Thoracic aorta (tissue), 2 donors: Measurements from ENCODE around the gene FCRL6. TPM values are rescaled to one million over a fixed set of nuclear protein-coding genes. Genes with fewer than 3 reads are reported as not detected.

Experiments used
- ATAC-seq: fragments of 150-250 bp; one replicate; pipeline ENCODE4 v1.8.0; 2017; ENCODE audit warnings: low read depth; ENCODE audit not compliant: insufficient number of reproducible peaks, low FRiP score
- DNase-seq: peaks from one replicate; pipeline ENCODE4 v3.0.0-alpha.2; 2020; ENCODE audit warnings: low spot score
- H3K27ac ChIP-seq, 2 donors: fragments of 200-600 bp; sonication (generic); 1 replicate in 1 of 2; 2 replicates in 1 of 2; pipeline ENCODE4 v1.5.1; 2016; ENCODE audit warnings: mild to moderate bottlenecking in 2 of 2, moderate library complexity in 2 of 2
- H3K27me3 ChIP-seq: fragments of 200-600 bp; sonication (generic); replicated peaks from 2 replicates; pipeline ENCODE4 v1.6.0; 2016; ENCODE audit warnings: mild to moderate bottlenecking; ENCODE audit not compliant: insufficient read depth
- H3K36me3 ChIP-seq: fragments of 200-600 bp; sonication (generic); one replicate; pipeline ENCODE4 v1.5.1; 2016
- H3K4me1 ChIP-seq, 2 donors: fragments of 200-600 bp; sonication (generic); 1 replicate in 1 of 2; 2 replicates in 1 of 2; pipeline versions ENCODE4 v1.5.1 to v1.6.0; 2016; ENCODE audit warnings: low read depth in 2 of 2, mild to moderate bottlenecking in 1 of 2; ENCODE audit not compliant: control insufficient read depth in 1 of 2
- H3K4me3 ChIP-seq: fragments of 200-600 bp; sonication (generic); 2 replicates; pipeline ENCODE4 v1.5.1; 2016; ENCODE audit warnings: mild to moderate bottlenecking
- H3K9me3 ChIP-seq: fragments of 200-600 bp; sonication (generic); 2 replicates; pipeline ENCODE4 v1.5.1; 2016
- CTCF ChIP-seq: fragments of 200-600 bp; sonication (generic); IDR thresholded peaks from one replicate; pipeline ENCODE4 v1.5.1; 2019; ENCODE audit warnings: antibody characterized with exemption
- total RNA-seq, 2 donors: library from RNA; depleted of rRNA; stranded (reverse); fragments of >200 nt; gene quantifications; one replicate each; pipeline versions ENCODE4 v1.1.0 to v1.2.3, GENCODE V29; 2016

Gene FCRL6
- total RNA-seq, 2 donors from 2014 or later = not detected

GRCh38 chr1:159856576-159856975 lies 54.4 kb downstream of the FCRL6 start:
- DNase-seq (no peak), ATAC-seq (no peak)
- Histone ChIP-seq H3K4me3 (no peak overlapping the region), H3K9me3 (no peaks in the 10 kb centered on the region), H3K27me3 (no peaks in the 10 kb centered on the region), H3K36me3 (no peaks in the 10 kb centered on the region), H3K4me1 (peaks cover 0 to 21% of the 10 kb centered on the region in 2 donors), H3K27ac (no peak overlapping the region)
- no peak for TF ChIP-seq CTCF

GRCh38 chr1:159857889-159858288 lies 55.7 kb downstream of the FCRL6 start:
- no peak overlapping the region for H3K27ac ChIP-seq
- no peaks in the 10 kb centered on the region for H3K27me3 ChIP-seq
- no peak overlapping the region for H3K4me3 ChIP-seq
- DNase-seq = no peak
- no peaks in the 10 kb centered on the region for H3K36me3 ChIP-seq
- peaks cover 0 to 21% of the 10 kb centered on the region in 2 donors for H3K4me1 ChIP-seq
- no peak for ATAC-seq
- TF ChIP-seq CTCF = no peak
- H3K9me3 ChIP-seq = no peaks in the 10 kb centered on the region

- H3K27ac ChIP-seq = no peak overlapping the region
- no peak for DNase-seq
- no peak for TF ChIP-seq CTCF
- no peak for ATAC-seq
- no peaks in the 10 kb centered on the region for H3K9me3 ChIP-seq
- H3K27me3 ChIP-seq = no peaks in the 10 kb centered on the region
- no peaks in the 10 kb centered on the region for H3K36me3 ChIP-seq
- peaks cover 0 to 12% of the 10 kb centered on the region in 2 donors for H3K4me1 ChIP-seq
- no peak overlapping the region for H3K4me3 ChIP-seq
Observed at GRCh38 chr1:159859767-159860322, 57.7 kb downstream of the FCRL6 start.

GRCh38 chr1:159860456-159860855 lies 58.3 kb downstream of the FCRL6 start:
- Histone ChIP-seq H3K27ac (no peak overlapping the region), H3K36me3 (no peaks in the 10 kb centered on the region), H3K27me3 (no peaks in the 10 kb centered on the region), H3K9me3 (no peaks in the 10 kb centered on the region), H3K4me1 (peaks cover 0 to 6% of the 10 kb centered on the region in 2 donors), H3K4me3 (no peak overlapping the region)
- DNase-seq (no peak), ATAC-seq (no peak)
- TF ChIP-seq CTCF = no peak

GRCh38 chr1:159861218-159861617 lies 59.1 kb downstream of the FCRL6 start:
- H3K4me1 ChIP-seq = no peaks in the 10 kb centered on the region
- H3K36me3 ChIP-seq = no peaks in the 10 kb centered on the region
- no peak for TF ChIP-seq CTCF
- DNase-seq = no peak
- no peak overlapping the region for H3K27ac ChIP-seq
- H3K27me3 ChIP-seq = no peaks in the 10 kb centered on the region
- ATAC-seq = no peak
- no peaks in the 10 kb centered on the region for H3K9me3 ChIP-seq
- no peak overlapping the region for H3K4me3 ChIP-seq
